H9 (cell line): Measurements from ENCODE around the gene CNBP. TPM values are rescaled to one million over a fixed set of nuclear protein-coding genes. Genes with fewer than 3 reads are reported as not detected.

Experiments
- DNase-seq: peaks from one replicate; pipeline ENCODE4 v3.0.0-alpha.2; 2017
- H2AFZ ChIP-seq: one replicate; pipeline ENCODE4 v1.6.1; 2013; ENCODE audit warnings: mild to moderate bottlenecking, low read length, control low read depth, moderate library complexity
- H2AK5ac ChIP-seq: 2 replicates; pipeline ENCODE4 v1.6.1; 2013; ENCODE audit warnings: low read length, control low read depth, mixed read lengths; ENCODE audit not compliant: insufficient read length
- H2BK120ac ChIP-seq: one replicate; pipeline ENCODE4 v1.6.1; 2013; ENCODE audit warnings: low read depth, mild to moderate bottlenecking, low read length, control low read depth, inconsistent platforms; ENCODE audit not compliant: poor library complexity, severe bottlenecking
- H2BK12ac ChIP-seq: 2 replicates; pipeline ENCODE4 v1.6.1; 2013; ENCODE audit warnings: low read length, control low read depth, mixed read lengths, low read depth; ENCODE audit not compliant: insufficient read length
- H2BK15ac ChIP-seq: 2 replicates; pipeline ENCODE4 v1.6.1; 2013; ENCODE audit warnings: low read depth, low read length, control low read depth
- H2BK20ac ChIP-seq: one replicate; pipeline ENCODE4 v1.6.1; 2013; ENCODE audit warnings: low read depth, mild to moderate bottlenecking, low read length, control low read depth, inconsistent platforms; ENCODE audit not compliant: poor library complexity, severe bottlenecking
- H2BK5ac ChIP-seq: 2 replicates; pipeline ENCODE4 v1.6.1; 2013; ENCODE audit warnings: low read length, control low read depth, mixed read lengths; ENCODE audit not compliant: insufficient read length
- H3K14ac ChIP-seq: 2 replicates; pipeline ENCODE4 v1.6.1; 2013; ENCODE audit warnings: low read length, control low read depth; ENCODE audit not compliant: insufficient read depth
- H3K18ac ChIP-seq: 2 replicates; pipeline ENCODE4 v1.6.1; 2013; ENCODE audit warnings: low read depth, mild to moderate bottlenecking, mixed read lengths, low read length, control low read depth; ENCODE audit not compliant: insufficient read length
- H3K23ac ChIP-seq: 2 replicates; pipeline ENCODE4 v1.6.1; 2013; ENCODE audit warnings: low read length, control low read depth, mixed read lengths, low read depth; ENCODE audit not compliant: insufficient read length
- H3K23me2 ChIP-seq: 2 replicates; pipeline ENCODE4 v1.6.1; 2013; ENCODE audit warnings: low read depth, mild to moderate bottlenecking, mixed read lengths, low read length, control low read depth; ENCODE audit not compliant: insufficient read length, poor library complexity, severe bottlenecking
- H3K27ac ChIP-seq: 2 replicates; pipeline ENCODE4 v1.5.1; 2013; ENCODE audit warnings: low read length, control low read depth, mixed read lengths, low read depth; ENCODE audit not compliant: insufficient read length
- H3K27me3 ChIP-seq: 2 replicates; pipeline ENCODE4 v1.6.1; 2013; ENCODE audit warnings: low read length, control low read depth, inconsistent platforms; ENCODE audit not compliant: insufficient read depth
- H3K4ac ChIP-seq: 2 replicates; pipeline ENCODE4 v1.6.1; 2013; ENCODE audit warnings: low read depth, mild to moderate bottlenecking, control low read depth, inconsistent platforms, low read length, moderate library complexity
- H3K4me1 ChIP-seq: 2 replicates; pipeline ENCODE4 v1.6.1; 2013; ENCODE audit warnings: low read length, control low read depth, inconsistent platforms; ENCODE audit not compliant: insufficient read depth
- H3K4me2 ChIP-seq: 2 replicates; pipeline ENCODE4 v1.6.1; 2013; ENCODE audit warnings: low read length, control low read depth, mixed read lengths; ENCODE audit not compliant: insufficient read length, insufficient read depth
- H3K56ac ChIP-seq: 2 replicates; pipeline ENCODE4 v1.6.1; 2013; ENCODE audit warnings: low read depth, mild to moderate bottlenecking, mixed read lengths, low read length, control low read depth; ENCODE audit not compliant: insufficient read length
- H3K79me1 ChIP-seq: 2 replicates; pipeline ENCODE4 v1.6.1; 2013; ENCODE audit warnings: low read depth, mild to moderate bottlenecking, moderate library complexity, low read length, control low read depth, inconsistent platforms; ENCODE audit not compliant: insufficient read depth, poor library complexity, severe bottlenecking
- H3K79me2 ChIP-seq: 2 replicates; pipeline ENCODE4 v1.6.1; 2013; ENCODE audit warnings: low read length, control low read depth, inconsistent platforms; ENCODE audit not compliant: insufficient read depth
- H3K9ac ChIP-seq: 2 replicates; pipeline ENCODE4 v1.6.1; 2013; ENCODE audit warnings: low read length, control low read depth, mixed read lengths; ENCODE audit not compliant: insufficient read length; ENCODE audit errors: extremely low read depth
- H3K9me3 ChIP-seq: one replicate; pipeline ENCODE4 v1.6.1; 2013; ENCODE audit warnings: low read depth, low read length, inconsistent platforms; ENCODE audit not compliant: control insufficient read depth
- H3T11ph ChIP-seq: one replicate; pipeline ENCODE4 v1.6.1; 2013; ENCODE audit warnings: mild to moderate bottlenecking, low read length, control low read depth, inconsistent platforms
- H4K20me1 ChIP-seq: one replicate; pipeline ENCODE4 v1.6.1; 2013; ENCODE audit not compliant: control insufficient read depth, insufficient read length, insufficient read depth
- H4K5ac ChIP-seq: 2 replicates; pipeline ENCODE4 v1.6.1; 2013; ENCODE audit warnings: low read depth, mild to moderate bottlenecking, mixed read lengths, low read length, control low read depth; ENCODE audit not compliant: insufficient read length
- H4K8ac ChIP-seq: replicated peaks from 2 replicates; pipeline ENCODE4 v1.6.1; 2013; ENCODE audit warnings: low read length, control low read depth, mixed read lengths, low read depth; ENCODE audit not compliant: insufficient read length
- H4K91ac ChIP-seq: 2 replicates; pipeline ENCODE4 v1.6.1; 2013; ENCODE audit warnings: low read depth, mild to moderate bottlenecking, moderate library complexity, mixed read lengths, low read length, control low read depth; ENCODE audit not compliant: insufficient read length
- H3K27ac Mint-ChIP-seq, 3 experiments: 2 replicates in 2 of 3; 3 replicates in 1 of 3; pipeline ENCODE4 v1.8.0; 2020 to 2021; ENCODE audit warnings: mixed read lengths in 3 of 3, mild to moderate bottlenecking in 1 of 3, moderate library complexity in 1 of 3
- H3K27me3 Mint-ChIP-seq: 2 replicates; pipeline ENCODE4 v1.8.0; 2021; ENCODE audit warnings: low read depth, mild to moderate bottlenecking, moderate library complexity, mixed read lengths
- H3K36me3 Mint-ChIP-seq, 3 experiments: 2 replicates in 2 of 3; 3 replicates in 1 of 3; pipeline ENCODE4 v1.8.0; 2020 to 2021; ENCODE audit warnings: low read depth in 3 of 3, mixed read lengths in 3 of 3; ENCODE audit not compliant: insufficient read depth in 1 of 3
- H3K4me1 Mint-ChIP-seq, 2 experiments: 2 replicates each; pipeline ENCODE4 v1.8.0; 2020; ENCODE audit warnings: mixed read lengths in 2 of 2
- H3K4me3 Mint-ChIP-seq, 2 experiments: 2 replicates in 1 of 2; 3 replicates in 1 of 2; pipeline ENCODE4 v1.8.0; 2020 to 2021; ENCODE audit warnings: mild to moderate bottlenecking in 2 of 2, mixed read lengths in 2 of 2, moderate library complexity in 1 of 2
- H3K9me3 Mint-ChIP-seq, 2 experiments: 2 replicates in 1 of 2; 3 replicates in 1 of 2; pipeline ENCODE4 v1.8.0; 2020; ENCODE audit warnings: mild to moderate bottlenecking in 2 of 2, mixed read lengths in 2 of 2, moderate library complexity in 1 of 2
- CTCF ChIP-seq: fragments of 200-600 bp; sonication (generic); conservative IDR thresholded peaks from 3 replicates; pipeline ENCODE4 v1.8.0; 2021; ENCODE audit warnings: antibody characterized with exemption, mild to moderate bottlenecking
- WGBS: extraction: QIAGEN DNeasy Blood & Tissue Kit; methylation state at CpG from one replicate; pipeline ENCODE4 v1.1.7; 2013; ENCODE audit warnings: missing lambda C conversion rate, low lambda C conversion rate, mixed read lengths; ENCODE audit not compliant: insufficient read length; ENCODE audit errors: extremely low coverage; 5-methylcytosine and 5-hydroxymethylcytosine counted together
- total RNA-seq: library from RNA; stranded (reverse); gene quantifications from 2 replicates; pipeline ENCODE4 v1.2.1, GENCODE V29; 2021

CNBP gene
- total RNA-seq, 1 experiment from 2014 or later: 433 TPM

- DNase-seq: no peak
- Histone ChIP-seq H2AFZ (no peak overlapping the region), H2BK120ac (no peak overlapping the region), H4K20me1 (no peaks in the 10 kb centered on the region), H3T11ph (no peak overlapping the region), H3K56ac (no peak overlapping the region), H3K79me2 (no peaks in the 10 kb centered on the region), H3K23me2 (no peaks in the 10 kb centered on the region), H2AK5ac (no peak overlapping the region), H3K4me2 (no peak overlapping the region), H3K79me1 (no peaks in the 10 kb centered on the region), H3K9ac (no peak overlapping the region), H3K9me3 (no peaks in the 10 kb centered on the region), H3K4me1 (no peaks in the 10 kb centered on the region), H4K8ac (no peak overlapping the region), H2BK5ac (no peak overlapping the region), H2BK12ac (no peak overlapping the region), H2BK20ac (no peak overlapping the region), H3K27ac (no peak overlapping the region), H3K23ac (no peak overlapping the region), H3K27me3 (no peaks in the 10 kb centered on the region), H3K4ac (no peak overlapping the region), H2BK15ac (no peak overlapping the region), H4K91ac (no peak overlapping the region), H4K5ac (no peak overlapping the region), H3K18ac (no peak overlapping the region), H3K14ac (no peak overlapping the region)
- H3K4me3 Mint-ChIP-seq: no peak overlapping the region
- H3K36me3 Mint-ChIP-seq: no peaks in the 10 kb centered on the region
- H3K4me1 Mint-ChIP-seq: no peaks in the 10 kb centered on the region
- WGBS: no CpG with 5 or more reads among the region's 8 CpGs
- TF ChIP-seq CTCF: no peak
- H3K9me3 Mint-ChIP-seq: no peaks in the 10 kb centered on the region
- no peaks in the 10 kb centered on the region; the same call in 1 of the 2 replicates for H3K27me3 Mint-ChIP-seq
- H3K27ac Mint-ChIP-seq: no peak overlapping the region
Measured at GRCh38 chr3:129199366-129199765, 15.7 kb upstream of the CNBP start.
